Body of pancreas (tissue), 4 donors: ENCODE measurements around the gene GGT1.

Experiments
- POLR2A ChIP-seq, 3 donors: fragments of 450-650 bp; IDR thresholded peaks; one replicate each; pipeline ENCODE4 v1.6.1; 2016; ENCODE audit warnings: antibody characterized with exemption in 3 of 3, mild to moderate bottlenecking in 2 of 3
- TF ChIP-seq, protein P1 (sequence below), 7 experiments: fragments of 450-650 bp in 4 of 7; fragments of 200-600 bp in 3 of 7; sonication (generic) in 3 of 7; IDR thresholded peaks; one replicate each; pipeline ENCODE4 v1.5.1; 2016 to 2019; ENCODE audit warnings: antibody characterized with exemption in 7 of 7

DNA sequence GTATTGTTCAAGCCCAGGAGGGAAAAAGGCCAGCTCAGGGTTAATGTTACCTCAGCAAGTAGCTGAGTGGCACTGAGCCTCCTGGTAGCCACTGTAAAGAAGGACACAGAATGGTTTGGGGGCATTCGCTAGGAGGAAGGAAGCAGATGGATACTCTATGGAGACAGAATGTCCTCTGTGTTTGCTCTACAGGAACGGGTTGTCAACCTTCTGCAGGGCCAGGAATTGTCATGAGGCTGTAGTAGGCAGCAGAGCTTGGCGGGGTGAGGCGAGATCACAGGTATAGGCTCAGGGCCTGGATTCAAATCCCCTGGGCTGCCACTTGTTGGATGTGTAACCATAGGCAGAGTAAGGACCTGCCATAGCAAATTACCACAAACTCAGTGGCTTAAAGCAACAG lies 7.1 kb upstream of the GGT1 start:
- no peak for TF ChIP-seq POLR2A (IDR thresholded peaks at IDR 0.05)
- TF ChIP-seq, protein P1, sequence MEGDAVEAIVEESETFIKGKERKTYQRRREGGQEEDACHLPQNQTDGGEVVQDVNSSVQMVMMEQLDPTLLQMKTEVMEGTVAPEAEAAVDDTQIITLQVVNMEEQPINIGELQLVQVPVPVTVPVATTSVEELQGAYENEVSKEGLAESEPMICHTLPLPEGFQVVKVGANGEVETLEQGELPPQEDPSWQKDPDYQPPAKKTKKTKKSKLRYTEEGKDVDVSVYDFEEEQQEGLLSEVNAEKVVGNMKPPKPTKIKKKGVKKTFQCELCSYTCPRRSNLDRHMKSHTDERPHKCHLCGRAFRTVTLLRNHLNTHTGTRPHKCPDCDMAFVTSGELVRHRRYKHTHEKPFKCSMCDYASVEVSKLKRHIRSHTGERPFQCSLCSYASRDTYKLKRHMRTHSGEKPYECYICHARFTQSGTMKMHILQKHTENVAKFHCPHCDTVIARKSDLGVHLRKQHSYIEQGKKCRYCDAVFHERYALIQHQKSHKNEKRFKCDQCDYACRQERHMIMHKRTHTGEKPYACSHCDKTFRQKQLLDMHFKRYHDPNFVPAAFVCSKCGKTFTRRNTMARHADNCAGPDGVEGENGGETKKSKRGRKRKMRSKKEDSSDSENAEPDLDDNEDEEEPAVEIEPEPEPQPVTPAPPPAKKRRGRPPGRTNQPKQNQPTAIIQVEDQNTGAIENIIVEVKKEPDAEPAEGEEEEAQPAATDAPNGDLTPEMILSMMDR (IDR thresholded peaks at IDR 0.05), result no peak
